Measurements from ENCODE around the gene MYH14. TPM values are rescaled to one million over a fixed set of nuclear protein-coding genes. Genes with fewer than 3 reads are reported as not detected.

The MYH14 gene
- total and polyA plus RNA-seq, 7 donors, result 55.4 to 298 (median 164) TPM

DNA sequence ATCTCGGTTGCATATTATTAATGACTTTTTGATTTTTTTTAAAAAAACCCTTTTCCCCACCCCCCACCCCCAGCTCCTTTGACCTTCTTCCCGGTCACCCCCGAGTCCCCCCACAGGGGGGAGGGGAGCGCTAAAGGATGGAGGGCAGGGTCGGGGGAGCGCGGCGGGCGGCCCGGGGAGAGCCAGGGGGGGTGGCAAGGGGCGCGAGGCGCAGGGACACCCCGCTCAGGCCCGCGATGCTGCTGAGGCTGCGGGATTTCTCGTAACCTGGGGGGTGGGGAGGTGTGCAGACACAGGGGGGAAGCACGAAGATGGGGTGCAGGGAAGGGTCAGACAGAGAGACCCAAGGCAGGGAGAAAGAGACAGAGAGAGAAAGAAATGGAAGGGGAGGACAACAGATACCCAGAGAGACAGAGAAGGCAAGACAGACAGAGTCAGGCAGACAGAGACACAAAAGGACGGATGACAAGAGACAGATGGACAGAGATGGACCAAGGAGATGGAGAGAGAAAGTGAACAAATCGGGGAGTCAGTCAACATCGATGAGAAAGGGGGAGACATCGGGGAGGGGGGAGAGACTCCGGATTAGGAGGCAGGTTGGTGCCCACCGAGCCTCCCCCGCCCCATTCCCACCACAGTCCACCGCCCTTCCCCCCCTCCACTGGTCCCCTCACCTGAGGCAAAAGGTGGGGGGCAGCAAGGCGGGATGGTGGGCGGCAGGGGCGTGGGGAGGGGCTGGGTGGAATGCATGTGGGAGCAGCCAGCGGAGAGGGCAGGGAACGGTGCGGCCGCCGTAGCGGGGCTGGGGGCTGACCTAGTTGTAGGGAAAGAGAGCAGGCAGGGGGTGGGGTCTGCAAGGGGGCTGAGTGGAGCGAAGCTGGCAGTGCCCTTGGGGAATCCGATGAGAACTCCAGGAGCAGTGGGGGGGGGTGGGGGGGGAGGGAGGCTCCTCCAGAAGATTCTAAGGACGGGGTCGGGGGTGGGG is 111.6 kb downstream of the MYH14 start:
- peak in 1 of 2 donors; percentile 38 for DNase-seq
- Histone ChIP-seq H3K4me1 (no peaks in the 10 kb centered on the region), H3K27ac (no peak overlapping the region), H3K27me3 (ENCODE audit: insufficient read depth in 3 of 3, low read length in 2 of 3) (peaks cover 0 to 47% (median 17%) of the 10 kb centered on the region in 3 donors), H3K4me3 (no peak overlapping the region), H3K9me3 (no peaks in the 10 kb centered on the region), H3K36me3 (ENCODE audit: insufficient read depth in 1 of 2, low read depth in 1 of 2) (no peaks in the 10 kb centered on the region)
- TF ChIP-seq, protein P1, sequence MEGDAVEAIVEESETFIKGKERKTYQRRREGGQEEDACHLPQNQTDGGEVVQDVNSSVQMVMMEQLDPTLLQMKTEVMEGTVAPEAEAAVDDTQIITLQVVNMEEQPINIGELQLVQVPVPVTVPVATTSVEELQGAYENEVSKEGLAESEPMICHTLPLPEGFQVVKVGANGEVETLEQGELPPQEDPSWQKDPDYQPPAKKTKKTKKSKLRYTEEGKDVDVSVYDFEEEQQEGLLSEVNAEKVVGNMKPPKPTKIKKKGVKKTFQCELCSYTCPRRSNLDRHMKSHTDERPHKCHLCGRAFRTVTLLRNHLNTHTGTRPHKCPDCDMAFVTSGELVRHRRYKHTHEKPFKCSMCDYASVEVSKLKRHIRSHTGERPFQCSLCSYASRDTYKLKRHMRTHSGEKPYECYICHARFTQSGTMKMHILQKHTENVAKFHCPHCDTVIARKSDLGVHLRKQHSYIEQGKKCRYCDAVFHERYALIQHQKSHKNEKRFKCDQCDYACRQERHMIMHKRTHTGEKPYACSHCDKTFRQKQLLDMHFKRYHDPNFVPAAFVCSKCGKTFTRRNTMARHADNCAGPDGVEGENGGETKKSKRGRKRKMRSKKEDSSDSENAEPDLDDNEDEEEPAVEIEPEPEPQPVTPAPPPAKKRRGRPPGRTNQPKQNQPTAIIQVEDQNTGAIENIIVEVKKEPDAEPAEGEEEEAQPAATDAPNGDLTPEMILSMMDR (IDR thresholded peaks at IDR 0.05), result no peak
- WGBS, 3 donors, result 0 to 3% (median 2%) methylated on average over 20 to 40 of the region's 40 CpGs
- intact Hi-C loops (cut with DNase I), result no loop called here
- no peak for ATAC-seq

DNA sequence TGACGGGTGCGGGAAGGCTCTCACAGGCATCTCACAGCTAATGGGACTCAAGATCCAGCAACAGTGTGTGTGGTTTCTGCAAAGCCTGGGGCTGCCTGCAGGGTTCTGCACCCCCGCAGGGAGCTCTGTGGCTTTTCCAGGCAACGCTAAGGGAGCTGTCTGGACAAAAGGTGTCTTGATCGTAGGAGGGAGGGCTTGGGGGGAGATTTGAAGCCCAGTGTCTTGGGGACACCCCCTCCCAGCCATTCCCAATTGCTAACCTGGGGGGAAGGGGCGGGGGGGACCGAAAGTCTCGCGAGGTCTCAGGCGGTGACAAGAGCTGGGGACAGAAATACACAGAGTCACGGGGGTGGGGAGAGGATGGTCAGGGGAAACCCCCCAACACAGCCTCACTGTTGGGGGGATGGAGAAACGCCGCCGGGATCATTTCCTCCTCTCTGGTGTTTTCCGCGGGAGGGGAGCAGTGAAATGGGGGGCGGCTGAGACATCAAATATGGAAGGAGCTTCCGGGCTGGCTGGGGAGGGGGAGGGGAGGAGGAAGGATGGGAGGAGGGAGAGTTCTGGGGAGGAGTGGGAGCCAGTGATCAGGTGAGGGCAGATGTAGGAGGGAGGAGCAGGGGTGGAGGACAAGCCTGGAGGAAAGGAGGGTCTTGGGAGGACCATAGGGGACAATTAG is 112.5 kb downstream of the MYH14 start:
- Histone ChIP-seq H3K27ac (no peak overlapping the region), H3K4me1 (no peaks in the 10 kb centered on the region), H3K4me3 (no peak overlapping the region), H3K9me3 (no peaks in the 10 kb centered on the region), H3K36me3 (ENCODE audit: insufficient read depth in 1 of 2, low read depth in 1 of 2) (no peaks in the 10 kb centered on the region), H3K27me3 (ENCODE audit: insufficient read depth in 3 of 3, low read length in 2 of 3) (peaks cover 0 to 39% (median 17%) of the 10 kb centered on the region in 3 donors)
- WGBS, 3 donors, result 2 to 4% (median 3%) methylated on average over 18 of the region's 18 CpGs
- intact Hi-C loops (cut with DNase I), result no loop called here
- peak in 1 of 2 donors; percentile 32 for DNase-seq
- no peak for ATAC-seq
- TF ChIP-seq, protein P1 (IDR thresholded peaks at IDR 0.05), result no peak

- whole genome bisulfite sequencing, 3 donors, result 66 to 73% (median 71%) methylated on average over 4 of the region's 4 CpGs
- Histone ChIP-seq H3K27ac (no peak overlapping the region), H3K4me1 (no peaks in the 10 kb centered on the region), H3K4me3 (no peak overlapping the region), H3K9me3 (no peaks in the 10 kb centered on the region), H3K36me3 (ENCODE audit: insufficient read depth in 1 of 2, low read depth in 1 of 2) (no peaks in the 10 kb centered on the region), H3K27me3 (ENCODE audit: insufficient read depth in 3 of 3, low read length in 2 of 3) (peaks cover 0 to 28% (median 15%) of the 10 kb centered on the region in 3 donors)
- TF ChIP-seq, protein P1 (IDR thresholded peaks at IDR 0.05), result no peak
- intact Hi-C loops (cut with DNase I), result no loop called here
- ATAC-seq (no peak), DNase-seq (peak in 1 of 2 donors; percentile 13)
These were observed 113.7 kb downstream of the MYH14 start for GRCh38 chr19:50317115-50317514.

DNA sequence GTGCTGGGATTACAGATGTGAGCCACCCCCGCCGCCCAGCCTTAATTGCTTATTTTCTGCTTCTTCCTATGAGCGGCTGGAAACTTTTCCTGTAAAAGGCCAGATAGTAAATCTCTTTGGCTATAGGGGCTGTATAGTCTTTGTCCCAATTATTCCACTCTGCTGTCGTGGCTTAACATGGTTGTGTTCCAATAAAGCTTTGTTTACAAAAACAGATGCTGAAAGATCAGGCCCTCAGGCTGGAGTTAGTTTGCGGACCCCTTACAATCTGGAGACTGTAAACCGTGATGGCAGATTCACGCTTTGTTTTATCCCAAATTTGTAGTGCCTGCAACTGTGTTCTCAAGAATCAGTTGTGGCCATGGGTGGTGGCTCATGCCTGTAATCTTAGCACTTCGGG is 115.0 kb downstream of the MYH14 start:
- peaks cover 0 to 16% (median 6%) of the 10 kb centered on the region in 3 donors for H3K27me3 ChIP-seq (ENCODE audit: insufficient read depth in 3 of 3, low read length in 2 of 3)

More for the DNA sequence above, 115.0 kb downstream of the MYH14 start:
- H3K4me3 ChIP-seq, result no peak overlapping the region
- 76 to 81% (median 78%) methylated on average over 8 of the region's 8 CpGs for WGBS, 3 donors
- TF ChIP-seq, protein P1 (IDR thresholded peaks at IDR 0.05), result no peak
- H3K27ac ChIP-seq, result no peak overlapping the region
- peak in 1 of 2 donors; percentile 17 for DNase-seq
- ATAC-seq, result no peak
- no peaks in the 10 kb centered on the region for H3K4me1 ChIP-seq
- H3K9me3 ChIP-seq, result no peaks in the 10 kb centered on the region
- no peaks in the 10 kb centered on the region for H3K36me3 ChIP-seq (ENCODE audit: insufficient read depth in 1 of 2, low read depth in 1 of 2)
- intact Hi-C loops (cut with DNase I), result no loop called here
